Adrenal gland (tissue), 5 donors: Measurements from ENCODE around the gene OCEL1.

Source experiments
- POLR2A ChIP-seq, 2 donors: fragments of 450-650 bp; IDR thresholded peaks; one replicate each; pipeline ENCODE4 v1.6.1; 2017; ENCODE audit warnings: antibody characterized with exemption in 2 of 2, mild to moderate bottlenecking in 2 of 2, moderate library complexity in 1 of 2
- TF ChIP-seq, protein P1 (sequence below), 6 experiments: fragments of 450-650 bp in 4 of 6; fragments of 200-600 bp in 2 of 6; sonication (generic) in 1 of 6; IDR thresholded peaks; 1 replicate in 5 of 6; 2 replicates in 1 of 6; pipeline versions ENCODE4 v1.5.1 to v1.8.0; 2016 to 2021; ENCODE audit warnings: antibody characterized with exemption in 6 of 6, mild to moderate bottlenecking in 2 of 6, moderate library complexity in 1 of 6
- donor health status: DM: no; HTN: no; CAD: no.

DNA sequence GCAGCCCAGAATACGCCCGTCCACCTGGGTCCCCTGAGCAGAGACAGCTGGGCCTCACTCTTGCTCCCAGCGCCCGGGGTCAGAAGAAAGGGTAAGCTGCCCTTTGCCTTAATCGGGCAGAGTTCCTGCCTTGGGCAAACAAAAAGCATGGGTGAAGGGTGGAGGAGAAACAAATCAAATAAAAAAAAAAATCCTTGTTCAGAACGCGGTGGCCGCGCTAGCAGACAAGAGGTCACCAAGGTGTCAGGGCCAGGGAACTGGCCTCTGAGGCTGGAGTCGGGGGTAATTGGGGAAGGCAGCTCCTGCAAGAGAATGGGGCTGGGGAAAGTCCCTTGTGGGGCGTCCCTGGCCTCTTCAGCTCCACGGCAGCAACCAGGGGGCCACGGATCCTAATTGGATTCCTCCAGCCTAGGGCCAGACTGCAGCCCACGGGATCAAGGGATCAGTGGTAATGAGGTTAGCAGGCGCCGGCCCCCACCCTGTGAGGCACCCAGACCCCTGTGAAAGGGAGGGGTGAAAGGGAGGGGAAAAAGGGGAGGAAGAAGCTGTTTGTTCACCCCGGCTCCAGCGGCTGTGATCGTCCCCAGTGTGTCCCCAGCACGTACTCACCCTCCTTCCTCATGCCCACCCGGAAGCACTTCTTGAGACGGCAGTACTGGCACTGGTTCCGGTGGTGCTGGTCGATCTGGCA, 14.2 kb downstream of the OCEL1 start:
- TF ChIP-seq, protein P1, sequence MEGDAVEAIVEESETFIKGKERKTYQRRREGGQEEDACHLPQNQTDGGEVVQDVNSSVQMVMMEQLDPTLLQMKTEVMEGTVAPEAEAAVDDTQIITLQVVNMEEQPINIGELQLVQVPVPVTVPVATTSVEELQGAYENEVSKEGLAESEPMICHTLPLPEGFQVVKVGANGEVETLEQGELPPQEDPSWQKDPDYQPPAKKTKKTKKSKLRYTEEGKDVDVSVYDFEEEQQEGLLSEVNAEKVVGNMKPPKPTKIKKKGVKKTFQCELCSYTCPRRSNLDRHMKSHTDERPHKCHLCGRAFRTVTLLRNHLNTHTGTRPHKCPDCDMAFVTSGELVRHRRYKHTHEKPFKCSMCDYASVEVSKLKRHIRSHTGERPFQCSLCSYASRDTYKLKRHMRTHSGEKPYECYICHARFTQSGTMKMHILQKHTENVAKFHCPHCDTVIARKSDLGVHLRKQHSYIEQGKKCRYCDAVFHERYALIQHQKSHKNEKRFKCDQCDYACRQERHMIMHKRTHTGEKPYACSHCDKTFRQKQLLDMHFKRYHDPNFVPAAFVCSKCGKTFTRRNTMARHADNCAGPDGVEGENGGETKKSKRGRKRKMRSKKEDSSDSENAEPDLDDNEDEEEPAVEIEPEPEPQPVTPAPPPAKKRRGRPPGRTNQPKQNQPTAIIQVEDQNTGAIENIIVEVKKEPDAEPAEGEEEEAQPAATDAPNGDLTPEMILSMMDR (IDR thresholded peaks at IDR 0.05), result no peak
- no peak for TF ChIP-seq POLR2A (IDR thresholded peaks at IDR 0.05)
